B cell (primary cell): ENCODE measurements around the gene CAPZB.

Source experiments
- CTCF ChIP-seq: fragments of 200-600 bp; IDR thresholded peaks from one replicate; pipeline ENCODE4 v1.8.0; 2022; ENCODE audit warnings: antibody characterized with exemption, mild to moderate bottlenecking
- EZH2 ChIP-seq: IDR thresholded peaks from 2 replicates; pipeline ENCODE4 v1.6.1; 2012; ENCODE audit warnings: borderline replicate concordance, low read depth, mild to moderate bottlenecking, moderate library complexity, low read length; ENCODE audit not compliant: insufficient read depth, poor library complexity, severe bottlenecking

- TF ChIP-seq CTCF (no peak), EZH2 (no peak)
Measured at GRCh38 chr1:19460535-19461219, 24.7 kb downstream of the CAPZB start.
